Measurements from ENCODE around the gene DAO.

Gene DAO

DNA sequence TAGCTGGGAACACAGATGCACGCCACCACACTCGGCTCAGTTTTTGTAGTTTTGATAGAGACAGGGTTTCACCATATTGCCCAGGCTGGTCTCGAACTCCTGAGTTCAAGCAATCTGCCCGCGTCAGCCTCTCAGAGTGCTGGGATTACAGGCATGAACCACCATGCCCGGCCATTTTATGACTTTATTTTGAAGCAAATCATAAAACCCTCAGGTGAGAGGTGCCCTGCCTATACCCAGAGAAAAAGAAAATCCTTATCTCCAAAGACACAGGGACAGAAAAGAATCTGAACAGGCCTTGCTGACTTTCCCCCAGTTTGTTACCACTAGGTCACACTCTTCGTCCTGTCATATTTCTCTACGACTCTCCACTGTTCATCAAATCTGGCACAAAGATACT lies 48.8 kb downstream of the DAO start:
- TF ChIP-seq CTCF (IDR thresholded peaks at IDR 0.05; ENCODE audit: borderline replicate concordance, control extremely low read depth, extremely low read depth, insufficient read depth, missing control alignments): no peak
- no peak for DNase-seq (ENCODE audit: low spot score)
- in situ Hi-C loops (cut with MboI; ENCODE audit: low sequenced_read_pairs, unreplicated experiment): no loop called here

- no peak for DNase-seq (ENCODE audit: low spot score)
- no peak for TF ChIP-seq CTCF (IDR thresholded peaks at IDR 0.05; ENCODE audit: borderline replicate concordance, control extremely low read depth, extremely low read depth, insufficient read depth, missing control alignments)
- in situ Hi-C loops (cut with MboI; ENCODE audit: low sequenced_read_pairs, unreplicated experiment): no loop called here
These were observed 50.3 kb downstream of the DAO start for GRCh38 chr12:108930155-108930554.

- no peak for TF ChIP-seq CTCF (IDR thresholded peaks at IDR 0.05; ENCODE audit: borderline replicate concordance, control extremely low read depth, extremely low read depth, insufficient read depth, missing control alignments)
- no peak for DNase-seq (ENCODE audit: low spot score)
- in situ Hi-C loops (cut with MboI; ENCODE audit: low sequenced_read_pairs, unreplicated experiment): no loop called here
These were observed 50.9 kb downstream of the DAO start for GRCh38 chr12:108930756-108931155.

GRCh38 chr12:108933949-108934348 lies 54.1 kb downstream of the DAO start:
- TF ChIP-seq CTCF (IDR thresholded peaks at IDR 0.05; ENCODE audit: borderline replicate concordance, control extremely low read depth, extremely low read depth, insufficient read depth, missing control alignments): no peak
- DNase-seq (ENCODE audit: low spot score): no peak
- in situ Hi-C loops (cut with MboI; ENCODE audit: low sequenced_read_pairs, unreplicated experiment): no loop called here

DNA sequence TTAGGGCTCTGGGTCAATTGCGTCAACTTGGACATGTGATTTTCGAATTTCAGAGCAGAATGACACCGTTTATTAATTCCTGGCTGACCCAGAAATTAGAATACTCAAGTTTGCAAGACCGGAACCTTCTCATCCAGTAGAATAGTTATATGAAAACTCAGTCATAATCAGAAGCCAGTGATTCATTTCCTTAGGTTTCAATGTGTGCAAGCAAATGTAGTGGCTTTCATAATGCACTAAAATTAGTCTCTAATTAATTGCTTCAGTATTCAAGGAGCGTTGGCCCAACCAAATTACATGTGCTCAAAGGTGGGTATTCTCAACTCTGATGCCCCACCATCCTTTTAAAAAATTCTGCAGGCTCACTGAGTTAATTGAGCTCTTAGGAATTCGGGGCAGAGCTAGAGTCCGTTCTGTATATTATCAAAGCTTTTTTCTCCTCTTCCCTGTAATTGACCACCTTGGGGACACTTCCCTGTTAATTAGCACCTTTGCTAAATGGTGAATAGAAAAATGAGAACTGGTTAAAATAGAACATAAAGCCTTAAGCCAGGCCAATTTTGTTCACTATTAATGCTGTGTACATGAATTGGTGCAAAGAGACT lies 55.4 kb downstream of the DAO start:
- in situ Hi-C loops (cut with MboI; ENCODE audit: low sequenced_read_pairs, unreplicated experiment): no loop called here
- no peak for DNase-seq (ENCODE audit: low spot score)
- TF ChIP-seq CTCF (IDR thresholded peaks at IDR 0.05; ENCODE audit: borderline replicate concordance, control extremely low read depth, extremely low read depth, insufficient read depth, missing control alignments): no peak

DNA sequence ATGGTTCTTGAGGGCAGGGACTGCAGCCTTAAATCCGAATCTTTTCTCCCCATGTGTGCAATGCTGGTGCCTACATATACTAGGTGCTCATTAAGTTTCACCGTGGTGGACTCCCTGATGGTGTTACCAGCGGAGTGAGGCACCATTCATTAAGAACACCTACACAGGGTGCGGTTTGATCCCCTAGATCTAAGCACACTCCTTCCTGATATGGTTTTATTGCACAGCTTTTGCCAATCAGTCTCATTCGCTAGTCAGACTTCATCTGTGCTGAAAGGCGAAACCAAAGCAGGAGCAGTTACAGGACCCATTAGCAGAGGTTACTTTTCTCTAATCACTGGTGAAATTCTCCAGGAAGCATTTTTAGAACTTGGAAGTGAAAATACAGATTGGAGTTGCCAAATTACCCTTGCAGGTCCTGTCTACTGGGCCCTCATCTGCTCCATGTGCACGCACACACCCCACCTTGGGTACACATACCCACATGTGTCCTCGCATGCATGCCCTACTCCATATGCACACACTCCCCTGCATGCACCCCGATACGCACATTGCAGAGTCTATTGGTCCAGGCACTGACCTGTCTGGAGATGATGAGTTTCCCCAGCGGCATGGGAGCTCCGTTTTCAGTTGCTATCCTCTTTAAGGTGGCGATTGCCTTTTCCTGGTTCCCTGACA lies 58.5 kb downstream of the DAO start:
- no peak for TF ChIP-seq CTCF (IDR thresholded peaks at IDR 0.05; ENCODE audit: borderline replicate concordance, control extremely low read depth, extremely low read depth, insufficient read depth, missing control alignments)
- no peak for DNase-seq (ENCODE audit: low spot score)
- in situ Hi-C loops (cut with MboI; ENCODE audit: low sequenced_read_pairs, unreplicated experiment): no loop called here
